Chondrocyte (in vitro differentiated cells): Measurements from ENCODE around the gene LRRC8E. TPM values are rescaled to one million over a fixed set of nuclear protein-coding genes. Genes with fewer than 3 reads are reported as not detected.

ENCODE experiments used
- DNase-seq: peaks from one replicate; pipeline ENCODE4 v3.0.0; 2021; ENCODE audit warnings: mixed read lengths, low spot score
- H3K27ac Mint-ChIP-seq: one replicate; pipeline ENCODE4 v1.8.0; 2021; ENCODE audit warnings: mild to moderate bottlenecking, moderate library complexity, mixed read lengths; ENCODE audit not compliant: unreplicated experiment
- H3K27me3 Mint-ChIP-seq: 2 replicates; pipeline ENCODE4 v1.8.0; 2021; ENCODE audit warnings: low read depth, mixed read lengths
- H3K36me3 Mint-ChIP-seq: 2 replicates; pipeline ENCODE4 v1.8.0; 2021; ENCODE audit warnings: low read depth, mixed read lengths
- H3K4me1 Mint-ChIP-seq: 2 replicates; pipeline ENCODE4 v1.8.0; 2021; ENCODE audit warnings: low read depth, mild to moderate bottlenecking, mixed read lengths
- H3K4me3 Mint-ChIP-seq: one replicate; pipeline ENCODE4 v1.8.0; 2021; ENCODE audit warnings: mild to moderate bottlenecking, moderate library complexity, mixed read lengths; ENCODE audit not compliant: unreplicated experiment
- H3K9me3 Mint-ChIP-seq: 2 replicates; pipeline ENCODE4 v1.8.0; 2021; ENCODE audit warnings: low read depth, mixed read lengths
- total RNA-seq: library from RNA; stranded (reverse); gene quantifications from 3 replicates; pipeline ENCODE4 v1.2.1, GENCODE V29; 2021
- TF ChIP-seq, protein P1 (sequence below): fragments of 200-600 bp; sonication (generic); IDR thresholded peaks from 2 replicates; pipeline ENCODE4 v1.5.0; 2021; ENCODE audit warnings: antibody characterized with exemption, mild to moderate bottlenecking, moderate library complexity

The LRRC8E gene
- total RNA-seq, 1 donor from 2014 or later, result 6.9 TPM

GRCh38 chr19:7868326-7868670, 20.0 kb upstream of the LRRC8E start:
- Mint-ChIP-seq H3K27ac (no peak overlapping the region), H3K36me3 (no peaks in the 10 kb centered on the region), H3K27me3 (peaks cover 15% of the 10 kb centered on the region), H3K4me1 (peaks cover 26% of the 10 kb centered on the region), H3K9me3 (no peaks in the 10 kb centered on the region), H3K4me3 (peak overlapping the region; percentile 41)
- DNase-seq, result no peak
- TF ChIP-seq, protein P1, sequence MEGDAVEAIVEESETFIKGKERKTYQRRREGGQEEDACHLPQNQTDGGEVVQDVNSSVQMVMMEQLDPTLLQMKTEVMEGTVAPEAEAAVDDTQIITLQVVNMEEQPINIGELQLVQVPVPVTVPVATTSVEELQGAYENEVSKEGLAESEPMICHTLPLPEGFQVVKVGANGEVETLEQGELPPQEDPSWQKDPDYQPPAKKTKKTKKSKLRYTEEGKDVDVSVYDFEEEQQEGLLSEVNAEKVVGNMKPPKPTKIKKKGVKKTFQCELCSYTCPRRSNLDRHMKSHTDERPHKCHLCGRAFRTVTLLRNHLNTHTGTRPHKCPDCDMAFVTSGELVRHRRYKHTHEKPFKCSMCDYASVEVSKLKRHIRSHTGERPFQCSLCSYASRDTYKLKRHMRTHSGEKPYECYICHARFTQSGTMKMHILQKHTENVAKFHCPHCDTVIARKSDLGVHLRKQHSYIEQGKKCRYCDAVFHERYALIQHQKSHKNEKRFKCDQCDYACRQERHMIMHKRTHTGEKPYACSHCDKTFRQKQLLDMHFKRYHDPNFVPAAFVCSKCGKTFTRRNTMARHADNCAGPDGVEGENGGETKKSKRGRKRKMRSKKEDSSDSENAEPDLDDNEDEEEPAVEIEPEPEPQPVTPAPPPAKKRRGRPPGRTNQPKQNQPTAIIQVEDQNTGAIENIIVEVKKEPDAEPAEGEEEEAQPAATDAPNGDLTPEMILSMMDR, result no peak

DNA sequence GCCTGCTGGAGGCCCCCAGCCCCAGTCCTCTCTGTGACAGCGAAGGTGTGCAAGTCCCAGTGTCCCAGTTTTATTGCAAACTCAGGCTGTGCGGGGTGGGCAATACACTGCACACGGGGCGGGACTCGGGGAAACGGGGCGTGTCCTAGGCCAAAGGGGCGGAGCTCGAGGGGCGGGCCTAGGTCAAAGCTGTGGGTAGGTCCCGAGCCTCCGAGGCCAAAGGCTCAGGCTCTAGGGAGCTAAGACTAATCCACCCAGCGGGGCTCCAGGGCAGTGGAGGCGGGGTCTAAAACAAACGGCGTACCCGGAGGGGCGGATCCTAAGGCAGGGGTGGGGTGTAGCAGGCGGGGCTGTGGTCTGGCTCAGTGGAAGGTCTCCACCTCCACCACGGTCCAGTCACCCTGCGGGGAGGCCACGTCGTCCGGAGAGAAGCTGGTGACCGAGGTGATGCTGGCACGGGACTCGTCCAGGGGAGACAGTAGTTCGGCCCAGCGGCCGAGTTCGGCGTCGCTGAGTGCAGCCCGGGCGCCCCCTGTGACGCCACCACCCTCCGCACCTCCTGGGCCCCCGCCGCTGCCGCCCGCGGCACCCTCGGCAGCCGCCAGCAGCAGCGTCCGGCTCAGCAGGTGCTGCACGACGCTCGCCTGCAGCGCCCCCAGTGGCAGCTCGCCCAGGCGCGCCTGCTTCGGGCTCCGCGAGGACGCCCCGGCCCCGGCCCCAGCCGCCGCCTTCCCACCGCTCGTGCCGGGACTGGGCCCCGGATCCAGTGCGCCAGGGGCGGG, 19.4 kb upstream of the LRRC8E start:
- DNase-seq, result no peak
- H3K27ac Mint-ChIP-seq, result no peak overlapping the region
- TF ChIP-seq, protein P1, result peak; percentile 88
- peaks cover 29% of the 10 kb centered on the region for H3K4me1 Mint-ChIP-seq
- H3K36me3 Mint-ChIP-seq, result no peaks in the 10 kb centered on the region
- H3K9me3 Mint-ChIP-seq, result no peaks in the 10 kb centered on the region
- H3K27me3 Mint-ChIP-seq, result peaks cover 17% of the 10 kb centered on the region
- peak overlapping the region; percentile 66 for H3K4me3 Mint-ChIP-seq

GRCh38 chr19:7869453-7869909, 18.8 kb upstream of the LRRC8E start:
- peak; percentile 94 for DNase-seq
- Mint-ChIP-seq H3K36me3 (no peaks in the 10 kb centered on the region), H3K4me3 (peak overlapping the region; percentile 58), H3K4me1 (peaks cover 29% of the 10 kb centered on the region), H3K9me3 (no peaks in the 10 kb centered on the region), H3K27ac (no peak overlapping the region), H3K27me3 (peaks cover 17% of the 10 kb centered on the region)
- TF ChIP-seq, protein P1, result peak; percentile 70

DNA sequence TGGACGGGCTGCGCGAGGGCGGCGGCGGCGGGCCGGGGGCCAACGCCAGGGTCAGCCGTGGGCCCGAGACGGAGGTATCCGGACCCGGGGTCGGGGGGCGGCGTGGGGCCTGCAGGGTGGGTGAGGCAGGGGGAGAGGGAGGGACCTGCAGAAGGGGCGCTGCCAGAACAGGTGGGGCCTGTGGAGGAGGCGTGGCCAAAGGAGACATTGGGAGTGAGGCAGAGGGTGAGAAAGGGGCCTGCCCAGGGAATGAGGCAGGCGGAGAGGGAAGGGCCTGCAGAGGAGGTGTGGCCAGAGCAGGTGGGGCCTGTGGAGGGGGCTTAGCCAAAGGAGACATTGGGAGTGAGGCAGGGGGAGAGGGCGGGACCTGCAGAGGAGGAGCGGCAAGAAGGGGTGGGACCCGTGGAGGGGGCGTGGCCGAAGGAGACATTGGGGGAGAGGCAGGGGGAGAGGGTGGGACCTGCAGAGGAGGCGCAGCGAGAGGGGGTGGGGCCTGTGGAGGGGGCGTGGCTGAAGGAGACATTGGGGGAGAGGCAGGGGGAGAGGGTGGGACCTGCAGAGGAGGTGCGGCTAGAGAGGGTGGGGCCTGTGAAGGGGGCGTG, 18.3 kb upstream of the LRRC8E start:
- peaks cover 29% of the 10 kb centered on the region for H3K4me1 Mint-ChIP-seq
- H3K36me3 Mint-ChIP-seq, result no peaks in the 10 kb centered on the region
- H3K27me3 Mint-ChIP-seq, result peaks cover 17% of the 10 kb centered on the region
- H3K4me3 Mint-ChIP-seq, result peak overlapping the region; percentile 57
- no peaks in the 10 kb centered on the region for H3K9me3 Mint-ChIP-seq
- peak overlapping the region; percentile 45 for H3K27ac Mint-ChIP-seq
- no peak for DNase-seq
- TF ChIP-seq, protein P1, result no peak

GRCh38 chr19:7870571-7871436, 17.5 kb upstream of the LRRC8E start:
- peaks cover 29% of the 10 kb centered on the region for H3K4me1 Mint-ChIP-seq
- H3K9me3 Mint-ChIP-seq, result no peaks in the 10 kb centered on the region
- no peaks in the 10 kb centered on the region for H3K36me3 Mint-ChIP-seq
- DNase-seq, result no peak
- TF ChIP-seq, protein P1, result no peak
- H3K27ac Mint-ChIP-seq, result peak overlapping the region; percentile 95
- H3K4me3 Mint-ChIP-seq, result no peak overlapping the region
- H3K27me3 Mint-ChIP-seq, result peaks cover 15% of the 10 kb centered on the region
